Right cardiac atrium (tissue), 5 donors: ENCODE data around the gene PTTG2. TPM values are rescaled to one million over a fixed set of nuclear protein-coding genes. Genes with fewer than 3 reads are reported as not detected.

Experiments used
- ATAC-seq, 2 donors: fragments of 200-7000 bp; cut with Tn5 transposase; one replicate each; pipeline versions ENCODE4 v1.8.0 to v1.9.1; 2020; ENCODE audit warnings: moderate library complexity in 2 of 2, mild to moderate bottlenecking in 1 of 2
- DNase-seq, 3 donors: peaks; one replicate each; pipeline ENCODE4 v3.0.0-alpha.2; 2020
- H3K27ac ChIP-seq: one replicate; pipeline ENCODE4 v1.5.1; 2013; ENCODE audit warnings: mild to moderate bottlenecking, low read length, control low read depth, moderate library complexity
- H3K27me3 ChIP-seq: one replicate; pipeline ENCODE4 v1.6.1; 2013; ENCODE audit not compliant: control insufficient read depth, insufficient read depth
- H3K4me1 ChIP-seq: one replicate; pipeline ENCODE4 v1.6.1; 2013; ENCODE audit warnings: low read length; ENCODE audit not compliant: control insufficient read depth, insufficient read depth
- H3K4me3 ChIP-seq: one replicate; pipeline ENCODE4 v1.5.1; 2013; ENCODE audit warnings: low read length, control low read depth
- H3K9me3 ChIP-seq: one replicate; pipeline ENCODE4 v1.6.1; 2013; ENCODE audit warnings: low read length; ENCODE audit not compliant: control insufficient read depth
- WGBS: extraction: QIAGEN DNeasy Blood & Tissue Kit; methylation state at CpG from one replicate; pipeline ENCODE4 v1.1.7; 2013; 5-methylcytosine and 5-hydroxymethylcytosine counted together
- intact Hi-C, 4 donors: fragments of 100-400 bp; cut with DNase I; formaldehyde crosslinking; loops; one replicate each; pipeline versions ENCODE4 v1.11.0 to v1.14.0; 2022 to 2023
- polyA plus RNA-seq: library from polyadenylated mRNA; stranded (reverse); fragments of 200-250 nt; gene quantifications from one replicate; pipeline ENCODE4 v1.2.3, GENCODE V29; 2013
- total RNA-seq, 4 donors: library from RNA; stranded (reverse); fragmentation: NEBNext Ultra II Directional; extraction: Animal tissue kit (Norgen Biotek cat#: 25700); gene quantifications; one replicate each; pipeline ENCODE4 v1.2.1, GENCODE V29; 2021
- donor health status: healthy with polysubstance abuse.
- donor health status: DM: no; HTN: yes; CAD: no.
- donor health status: DM: no; HTN: no; CAD: no.
- donor health status: DM: no; HTN: yes; CAD: no; lungs with severe emphysema.
- donor health status: DM: yes; HTN: yes; CAD: no.

Gene PTTG2
- total and polyA plus RNA-seq, 5 donors: 0.54 to 1.7 (median 1.1) TPM

DNA sequence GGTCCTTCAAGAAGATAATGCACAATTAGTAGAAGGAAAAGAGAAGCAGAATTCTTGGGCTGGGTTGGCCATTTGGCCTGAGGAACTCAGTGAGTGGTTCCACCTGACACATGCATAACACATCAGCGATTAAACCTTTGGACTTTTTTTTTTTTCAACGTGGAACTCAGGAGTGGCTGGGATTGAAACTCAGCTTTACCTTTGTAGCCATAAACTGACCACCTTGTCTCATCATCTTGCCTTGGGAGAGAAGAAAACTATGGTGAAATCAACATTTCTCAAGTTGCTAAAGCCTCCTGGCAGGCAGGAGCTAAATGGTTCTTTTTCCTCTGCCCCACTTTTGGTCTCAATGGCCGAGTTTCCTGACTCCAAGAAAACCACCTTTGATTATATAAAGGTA, 16.3 kb downstream of the PTTG2 start:
- WGBS: 41% methylated on average over 3 of the region's 3 CpGs
- ATAC-seq: no peak
- Histone ChIP-seq H3K4me3 (peak overlapping the region; percentile 95), H3K9me3 (no peaks in the 10 kb centered on the region), H3K4me1 (peaks cover 10% of the 10 kb centered on the region), H3K27me3 (no peaks in the 10 kb centered on the region), H3K27ac (peak overlapping the region; percentile 90)
- no peak for DNase-seq
- intact Hi-C loops: loop anchor here in 3 of 4 donors (5.0 to 10.0 kb wide), 3 partner anchors 84 to 172 kb away; partner anchors contain the start of genes PGM2 (in 1 of the 3) and TBC1D1 (in 1 of the 3)

DNA sequence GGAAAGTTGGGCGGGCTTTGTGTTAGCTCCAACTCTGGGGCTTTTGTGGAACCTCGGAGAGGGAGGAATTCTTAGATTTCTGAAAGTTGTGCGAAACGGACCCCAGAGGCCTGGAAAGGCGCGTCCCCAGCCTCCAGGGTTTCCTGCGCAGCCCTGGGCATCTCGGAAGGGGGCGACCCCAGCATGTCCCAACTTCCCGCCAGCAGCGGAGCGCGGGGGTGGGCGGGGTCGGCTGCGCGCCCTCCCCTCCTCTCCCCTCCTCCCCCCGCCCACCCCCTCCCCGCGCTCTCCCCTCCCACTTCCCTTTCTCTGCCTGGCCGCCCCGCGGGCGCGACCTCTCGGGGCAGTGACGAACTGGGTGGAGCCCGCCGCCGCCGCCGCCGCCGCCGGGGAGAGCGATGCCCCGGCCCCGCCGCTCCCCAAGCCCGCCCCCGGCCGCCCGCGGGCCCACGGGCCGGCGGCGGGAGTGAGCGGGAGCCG, 16.8 kb downstream of the PTTG2 start:
- Histone ChIP-seq H3K27me3 (no peaks in the 10 kb centered on the region), H3K4me3 (peak overlapping the region; percentile 95), H3K27ac (peak overlapping the region; percentile 95), H3K9me3 (no peaks in the 10 kb centered on the region), H3K4me1 (peaks cover 14% of the 10 kb centered on the region)
- intact Hi-C loops: loop anchor here in 3 of 4 donors (5.0 to 10.0 kb wide), 3 partner anchors 85 to 172 kb away; partner anchors contain the start of genes PGM2 (in 1 of the 3) and TBC1D1 (in 1 of the 3)
- DNase-seq (peak; percentile 89 to 95 (median 94)), ATAC-seq (peak; percentile 90 to 92)
- 3% methylated on average over 49 of the region's 50 CpGs for WGBS

DNA sequence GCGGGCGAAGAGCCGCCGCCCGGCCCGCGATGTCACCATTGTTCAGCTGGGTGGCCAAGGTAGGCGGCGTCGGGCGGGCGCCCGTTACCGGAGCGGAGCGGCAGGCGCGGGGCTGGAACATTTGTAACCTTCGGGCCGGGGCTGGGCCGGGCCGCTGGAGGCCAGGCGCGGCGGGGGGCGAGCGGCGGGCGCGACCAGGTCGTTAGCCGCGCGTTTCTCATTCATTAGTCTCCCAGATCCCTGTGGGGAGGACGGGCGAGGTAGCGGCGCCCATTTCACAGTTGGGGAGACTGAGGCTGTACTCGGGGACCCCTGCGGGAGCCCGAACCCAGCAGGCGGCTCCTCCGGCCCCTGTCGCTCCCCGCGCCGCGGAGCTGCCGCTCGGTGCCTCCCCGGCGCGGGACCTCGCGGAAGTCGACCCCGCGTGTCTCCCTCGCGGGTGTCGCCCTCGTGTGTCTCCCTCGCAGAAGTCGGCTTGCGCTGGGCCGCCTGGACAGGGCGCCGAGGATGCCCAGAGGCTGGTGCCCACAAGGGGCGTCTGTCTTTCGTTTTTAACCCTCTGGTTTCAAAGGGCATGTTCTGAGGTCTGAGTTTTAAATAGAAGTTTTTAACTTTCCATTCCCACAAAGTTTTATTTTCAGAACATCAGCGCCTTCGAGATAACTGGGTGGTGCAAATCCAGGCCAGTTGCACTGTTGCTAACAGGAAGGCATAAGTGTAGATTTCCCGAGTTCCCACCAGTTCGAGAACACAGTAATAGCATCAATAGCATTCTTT, 17.5 kb downstream of the PTTG2 start:
- peak; percentile 82 to 94 (median 91) for DNase-seq
- intact Hi-C loops: loop anchor here in 3 of 4 donors (5.0 to 10.0 kb wide), 3 partner anchors 85 to 173 kb away; partner anchors contain the start of genes PGM2 (in 1 of the 3) and TBC1D1 (in 1 of the 3)
- ATAC-seq: peak; percentile 87 to 89
- H3K9me3 ChIP-seq: no peaks in the 10 kb centered on the region
- peak overlapping the region; percentile 95 for H3K27ac ChIP-seq
- H3K4me3 ChIP-seq: peak overlapping the region; percentile 95
- under 1% methylated on average over 74 of the region's 74 CpGs for WGBS
- peaks cover 14% of the 10 kb centered on the region for H3K4me1 ChIP-seq
- H3K27me3 ChIP-seq: no peaks in the 10 kb centered on the region

DNA sequence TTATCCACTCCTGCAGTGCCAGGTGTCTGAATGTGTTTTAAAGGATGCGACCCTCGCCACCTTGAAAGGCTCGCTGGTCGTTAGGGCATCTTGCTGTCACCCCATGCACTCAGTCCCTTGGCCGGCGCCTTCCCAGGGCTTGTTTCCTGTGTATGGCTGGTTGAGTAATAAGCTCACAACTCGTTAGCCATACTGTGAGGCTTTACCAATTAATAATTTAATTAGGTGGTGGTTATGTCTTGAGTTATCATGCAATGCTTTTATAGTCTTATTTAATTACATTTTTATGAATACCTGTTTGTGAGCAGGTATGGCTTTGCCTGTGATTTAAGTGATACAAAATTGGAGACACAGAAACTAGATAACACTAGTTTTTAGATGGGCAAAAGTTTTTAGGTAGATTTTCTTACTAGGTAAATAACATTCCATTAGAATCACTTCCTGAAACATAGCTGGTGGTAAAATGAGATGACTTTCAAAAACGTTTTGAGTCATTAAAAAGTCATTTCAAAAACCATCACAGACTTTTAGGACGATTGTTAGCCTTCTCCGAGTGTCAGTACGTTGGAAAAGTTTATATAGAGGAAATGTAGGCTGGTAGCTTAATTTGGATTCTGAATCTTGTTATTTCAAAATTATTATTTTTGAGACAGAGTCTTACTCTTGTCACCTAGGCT, 18.2 kb downstream of the PTTG2 start:
- Histone ChIP-seq H3K9me3 (no peaks in the 10 kb centered on the region), H3K4me1 (peaks cover 14% of the 10 kb centered on the region), H3K4me3 (peak overlapping the region; percentile 95), H3K27me3 (no peaks in the 10 kb centered on the region), H3K27ac (peak overlapping the region; percentile 95)
- ATAC-seq: peak in 1 of 2 donors; percentile 38
- peak in 1 of 3 donors; percentile 65 for DNase-seq
- intact Hi-C loops: loop anchor here in 3 of 4 donors (5.0 to 10.0 kb wide), 3 partner anchors 86 to 174 kb away; partner anchors contain the start of genes PGM2 (in 1 of the 3) and TBC1D1 (in 1 of the 3)
- whole genome bisulfite sequencing: 33% methylated on average over 11 of the region's 11 CpGs

DNA sequence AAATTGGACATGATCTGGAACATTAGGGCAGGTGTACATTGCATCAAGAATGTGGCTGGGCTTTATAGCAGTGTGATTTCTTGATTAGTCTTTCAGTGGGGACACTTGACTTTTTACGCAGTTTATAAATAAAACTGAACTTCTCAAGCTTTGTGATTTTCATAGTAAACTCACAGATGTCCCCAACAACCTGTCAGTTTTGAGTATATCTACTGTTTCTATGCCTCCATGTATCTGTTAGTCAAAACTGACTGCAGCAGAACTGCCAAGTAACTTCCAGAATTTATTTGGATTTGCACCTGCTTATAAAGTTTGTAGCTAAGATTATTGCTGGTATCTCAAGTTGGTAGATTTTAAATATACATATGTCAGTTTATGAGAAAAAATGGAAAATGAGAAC, 20.0 kb downstream of the PTTG2 start:
- intact Hi-C loops: no loop called here
- no peak overlapping the region for H3K27ac ChIP-seq
- ATAC-seq: no peak
- no peak overlapping the region for H3K4me3 ChIP-seq
- peaks cover 12% of the 10 kb centered on the region for H3K4me1 ChIP-seq
- 92% methylated on average over 1 of the region's 1 CpG for WGBS
- no peaks in the 10 kb centered on the region for H3K9me3 ChIP-seq
- no peak for DNase-seq
- H3K27me3 ChIP-seq: no peaks in the 10 kb centered on the region

DNA sequence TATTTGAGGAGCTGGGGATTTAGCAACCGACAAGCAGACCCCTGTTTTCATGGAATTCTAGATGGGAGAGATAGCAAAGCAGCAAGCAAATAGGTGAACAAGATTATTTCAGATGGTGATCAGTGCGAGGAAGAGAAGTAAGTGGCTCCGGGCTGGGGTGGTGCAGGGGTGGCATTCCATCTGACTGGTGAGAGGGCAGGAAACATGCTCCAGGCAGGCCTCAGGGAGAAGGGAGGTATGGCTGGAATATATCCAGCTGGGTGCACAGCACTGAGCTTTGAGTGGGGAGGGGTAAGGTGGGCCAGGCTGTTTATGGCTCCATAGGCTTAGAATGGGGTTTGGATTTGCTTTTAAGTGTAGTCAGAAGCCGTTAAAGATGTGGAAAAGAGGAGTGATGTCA, 21.2 kb downstream of the PTTG2 start:
- Histone ChIP-seq H3K4me1 (peaks cover 11% of the 10 kb centered on the region), H3K27ac (no peak overlapping the region), H3K27me3 (no peaks in the 10 kb centered on the region), H3K9me3 (no peaks in the 10 kb centered on the region), H3K4me3 (no peak overlapping the region)
- intact Hi-C loops: no loop called here
- DNase-seq: no peak
- WGBS: 61% methylated on average over 4 of the region's 4 CpGs
- no peak for ATAC-seq

DNA sequence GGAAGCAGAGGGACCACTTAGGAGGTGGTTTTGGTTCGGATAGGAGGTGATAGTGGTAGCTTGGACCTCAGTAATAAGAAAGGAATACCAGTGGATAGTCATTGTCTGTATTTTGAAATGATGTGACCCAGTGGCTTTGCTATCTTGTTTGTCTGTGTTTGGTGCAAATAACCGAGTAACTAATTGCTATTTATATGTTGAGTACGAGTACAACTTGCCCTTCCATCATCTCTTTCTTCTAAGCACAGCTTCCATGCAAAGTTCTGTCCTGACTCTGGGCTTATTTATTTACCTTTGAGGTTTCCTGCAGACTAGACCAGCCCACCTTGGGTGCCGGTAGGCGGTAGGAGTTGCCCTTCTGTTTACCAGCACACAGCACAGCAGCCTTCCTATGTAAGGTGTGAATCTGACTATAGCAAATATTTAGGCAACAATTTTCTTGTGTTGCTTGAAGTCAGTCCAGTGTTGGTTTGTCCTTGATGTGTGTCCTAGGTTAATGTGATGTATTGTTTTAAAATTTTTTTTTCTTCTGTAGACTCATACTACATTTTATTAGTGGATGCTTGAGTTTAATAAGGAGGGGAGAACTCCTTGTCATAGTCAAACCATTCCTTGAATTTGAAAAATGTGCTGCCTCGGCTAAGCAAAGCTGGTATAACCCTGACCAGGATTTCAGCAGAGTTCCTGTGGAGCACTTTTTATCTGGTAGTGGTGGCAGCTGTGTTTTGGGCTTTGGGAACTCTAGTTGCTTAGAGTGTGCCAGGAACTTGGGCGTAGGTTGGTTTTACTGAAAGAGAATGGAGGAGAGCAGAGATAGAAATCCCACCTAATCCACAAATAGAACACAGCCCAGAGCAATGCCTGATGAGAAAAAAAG, 21.9 kb downstream of the PTTG2 start:
- intact Hi-C loops: no loop called here
- Histone ChIP-seq H3K27me3 (no peaks in the 10 kb centered on the region), H3K4me1 (peaks cover 10% of the 10 kb centered on the region), H3K4me3 (no peak overlapping the region), H3K9me3 (no peaks in the 10 kb centered on the region), H3K27ac (peak overlapping the region; percentile 53)
- WGBS: 60% methylated on average over 7 of the region's 7 CpGs
- ATAC-seq (no peak), DNase-seq (no peak)

DNA sequence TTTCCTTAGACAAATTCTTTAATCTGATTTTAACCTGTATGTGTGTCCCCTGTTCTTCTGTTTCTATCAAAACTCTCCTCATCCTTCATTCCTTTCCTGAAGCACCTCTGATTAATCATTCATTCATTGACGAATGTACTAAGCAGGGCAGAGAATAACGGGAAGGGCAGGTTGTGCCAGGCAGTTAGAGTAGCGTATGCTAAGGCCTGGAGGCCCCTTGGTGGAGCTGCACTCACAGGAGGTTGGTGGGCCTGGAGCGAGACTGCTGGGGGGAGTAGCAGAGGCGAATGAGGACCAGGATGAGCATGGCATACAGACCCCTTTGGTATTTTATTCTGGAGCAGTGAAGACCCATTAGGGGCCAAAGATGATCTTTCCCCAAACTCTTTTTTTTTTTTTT, 22.5 kb downstream of the PTTG2 start:
- ATAC-seq: peak in 1 of 2 donors; percentile 24
- whole genome bisulfite sequencing: 75% methylated on average over 5 of the region's 5 CpGs
- Histone ChIP-seq H3K4me3 (no peak overlapping the region), H3K27me3 (no peaks in the 10 kb centered on the region), H3K9me3 (no peaks in the 10 kb centered on the region), H3K4me1 (peaks cover 10% of the 10 kb centered on the region), H3K27ac (no peak overlapping the region)
- intact Hi-C loops: no loop called here
- no peak for DNase-seq

DNA sequence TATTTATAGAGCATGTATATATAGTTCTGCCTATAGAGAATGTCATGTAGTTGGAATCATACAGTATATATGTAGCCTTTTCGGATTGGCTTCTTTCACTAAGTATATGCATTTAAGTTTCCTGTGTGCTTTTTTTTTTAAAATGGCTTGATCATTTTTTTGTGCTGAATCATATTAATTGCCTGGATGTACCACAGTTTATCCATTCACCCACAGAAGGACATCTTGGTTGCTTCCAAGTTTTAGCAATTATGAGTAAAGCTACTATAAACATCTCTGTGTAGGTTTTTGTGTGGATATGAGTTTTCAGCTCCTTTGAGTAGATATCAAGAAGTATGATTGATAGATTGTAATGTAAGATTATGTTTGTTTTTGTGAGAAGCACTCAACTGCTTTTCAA, 23.8 kb downstream of the PTTG2 start:
- Histone ChIP-seq H3K4me1 (peaks cover 11% of the 10 kb centered on the region), H3K4me3 (no peak overlapping the region)
- no peak for ATAC-seq

DNA sequence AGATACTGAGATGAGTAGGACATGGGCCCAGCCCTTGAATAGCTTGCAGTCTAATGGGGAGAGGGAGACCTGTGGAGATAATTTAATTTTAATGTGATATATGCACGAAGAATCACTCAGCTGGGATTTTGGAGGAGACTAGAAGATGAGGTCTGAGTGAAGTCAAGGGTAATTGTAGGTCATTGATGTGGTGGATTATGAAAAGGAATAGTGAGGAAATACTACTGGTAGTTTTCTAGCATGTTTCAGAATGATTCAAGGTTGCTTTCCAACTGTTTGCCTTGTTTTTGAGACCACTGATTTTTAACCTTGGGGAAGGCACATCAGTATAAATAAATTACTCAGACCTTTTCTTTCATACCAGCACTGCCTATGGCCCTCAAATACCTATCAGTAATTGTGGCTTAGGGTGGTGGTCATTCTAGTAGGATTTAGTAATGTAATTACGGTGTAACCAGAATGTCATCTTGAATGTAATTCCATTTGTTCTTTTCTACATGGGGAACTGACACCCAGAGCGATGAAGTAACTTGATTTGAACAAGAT, 25.6 kb downstream of the PTTG2 start:
- Histone ChIP-seq H3K27me3 (no peaks in the 10 kb centered on the region), H3K9me3 (no peaks in the 10 kb centered on the region), H3K27ac (no peak overlapping the region), H3K4me3 (no peak overlapping the region), H3K4me1 (peaks cover 12% of the 10 kb centered on the region)
- 61% methylated on average over 3 of the region's 3 CpGs for WGBS
- intact Hi-C loops: no loop called here
- DNase-seq (no peak), ATAC-seq (no peak)

More for the DNA sequence above, 23.8 kb downstream of the PTTG2 start:
- H3K9me3 ChIP-seq: no peaks in the 10 kb centered on the region
- no peaks in the 10 kb centered on the region for H3K27me3 ChIP-seq
- no peak overlapping the region for H3K27ac ChIP-seq
- WGBS: 96% methylated on average over 1 of the region's 1 CpG
- DNase-seq: no peak
- intact Hi-C loops: no loop called here
